GM15510 (cell line): ENCODE measurements around the gene NTF4.
"Not testable (repeated sequence)": the region's sequence is repeated elsewhere in the genome, so short reads cannot be mapped to it uniquely, and the experiment has no call there.

Experiments
- POLR2A ChIP-seq: IDR thresholded peaks from 3 replicates; pipeline ENCODE4 v1.6.1; 2011; ENCODE audit warnings: borderline replicate concordance; ENCODE audit not compliant: insufficient read length; ENCODE audit errors: extremely low read depth

Gene NTF4

DNA sequence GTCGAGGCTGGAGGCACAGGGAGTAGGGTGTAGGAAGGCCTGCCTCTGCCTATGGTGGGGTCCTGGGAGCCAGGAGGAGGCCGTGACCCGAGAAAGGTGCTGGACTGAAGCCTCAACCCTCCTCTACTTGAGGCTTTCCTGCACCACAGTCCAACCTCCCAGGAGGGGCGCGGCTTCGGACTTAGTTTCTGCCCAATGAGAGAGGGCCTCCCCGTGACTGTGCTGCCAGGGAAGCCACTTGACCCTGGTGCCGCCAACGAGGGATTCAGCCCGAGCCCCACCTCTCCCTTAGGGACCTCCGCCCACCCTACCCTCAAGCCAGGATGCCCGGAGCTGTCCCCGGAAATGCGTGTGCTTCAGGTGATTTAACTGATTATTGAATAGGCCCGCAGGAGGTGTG, 40.4 kb downstream of the NTF4 start, which contains the start of gene CGB3:
TSS of gene CGB3 (minus strand) at position 101 of the 400 bp plus-strand sequence. CDS start 362 bp downstream, outside the sequence.
- TF ChIP-seq POLR2A, result not testable (repeated sequence)

DNA sequence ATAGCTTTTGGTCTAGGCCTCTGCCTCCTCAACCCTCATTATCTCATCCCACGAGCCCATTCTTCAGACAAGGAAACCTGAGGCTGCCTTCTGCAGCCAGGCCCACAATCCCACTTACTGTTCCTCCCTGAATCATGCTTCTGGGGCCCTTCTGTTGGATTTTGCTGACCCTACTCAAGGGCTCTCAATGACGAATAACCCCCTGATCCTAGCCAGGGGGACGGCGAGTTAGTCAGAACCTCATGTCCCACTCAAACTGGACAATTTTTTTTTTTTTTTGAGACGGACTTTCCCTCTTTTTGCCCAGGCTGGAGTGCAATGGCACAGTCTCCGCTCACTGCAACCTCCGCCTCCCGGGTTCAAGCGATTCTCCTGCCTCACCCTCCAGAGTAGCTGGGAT, 42.5 kb downstream of the NTF4 start:
- no peak for TF ChIP-seq POLR2A

DNA sequence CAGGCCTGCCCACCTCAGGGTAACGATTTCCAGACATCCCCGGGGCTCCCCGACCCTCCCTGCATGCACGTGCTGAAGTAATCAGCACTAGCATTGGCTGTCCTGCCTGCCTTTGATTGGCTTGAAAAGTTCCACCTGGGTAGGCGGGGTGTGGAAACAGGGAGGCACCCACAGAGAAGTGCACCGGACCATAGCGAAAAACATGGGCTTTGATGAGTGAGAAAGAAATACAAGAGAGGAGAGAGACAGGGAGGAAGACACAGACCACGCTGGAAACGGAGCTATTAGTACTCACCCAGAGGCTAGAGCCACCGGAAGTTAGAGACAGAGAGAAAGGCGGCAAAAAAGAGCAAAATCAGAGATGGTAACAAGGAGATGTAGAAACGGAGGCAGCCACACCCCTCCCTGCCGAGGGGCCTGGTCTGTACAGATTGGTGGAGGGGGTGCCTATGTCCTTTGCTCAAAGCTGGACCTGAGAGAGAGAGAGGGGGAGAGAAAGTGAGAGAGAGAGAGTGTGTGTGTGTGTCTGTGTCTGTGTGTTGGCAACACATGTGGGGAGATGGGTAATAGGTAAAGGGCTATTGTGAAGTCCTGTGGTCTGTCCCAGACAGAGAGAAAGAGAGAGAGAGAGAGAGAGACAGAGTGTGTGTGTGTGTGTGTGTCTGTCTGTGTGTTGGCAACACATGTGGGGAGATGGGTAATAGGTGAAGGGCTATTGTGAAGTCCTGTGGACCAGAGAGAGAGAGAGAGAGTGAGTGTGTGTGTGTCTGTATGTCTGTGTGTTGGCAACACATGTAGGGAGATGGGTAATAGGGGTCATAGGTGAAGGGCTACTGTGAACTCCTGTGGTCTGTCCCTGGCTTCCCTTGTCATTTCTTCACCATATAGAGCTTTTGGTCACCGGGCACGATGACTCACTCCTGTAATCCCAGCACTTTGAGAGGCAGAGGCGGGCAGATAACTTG, 43.4 kb downstream of the NTF4 start:
- no peak for TF ChIP-seq POLR2A

DNA sequence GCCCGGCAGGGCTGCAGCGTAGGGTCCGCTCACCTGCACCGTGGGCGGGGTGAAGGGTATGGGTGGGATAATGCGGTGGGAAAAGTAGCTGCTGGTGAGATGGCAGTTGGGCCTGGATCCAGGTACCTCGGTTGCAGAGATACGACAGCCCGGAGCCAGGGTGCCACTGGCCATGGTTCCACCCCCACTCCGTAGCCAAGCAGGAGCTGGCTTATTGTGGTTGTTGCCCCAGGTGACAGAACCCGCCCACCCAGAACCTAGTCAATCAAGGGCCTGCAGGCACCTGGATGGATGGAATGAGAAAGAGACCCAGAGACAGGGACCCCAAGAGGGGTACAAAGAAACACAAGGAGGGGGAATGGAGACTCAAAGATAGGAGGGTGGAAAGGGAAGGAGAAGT, 44.3 kb downstream of the NTF4 start:
- TF ChIP-seq POLR2A, result no peak

DNA sequence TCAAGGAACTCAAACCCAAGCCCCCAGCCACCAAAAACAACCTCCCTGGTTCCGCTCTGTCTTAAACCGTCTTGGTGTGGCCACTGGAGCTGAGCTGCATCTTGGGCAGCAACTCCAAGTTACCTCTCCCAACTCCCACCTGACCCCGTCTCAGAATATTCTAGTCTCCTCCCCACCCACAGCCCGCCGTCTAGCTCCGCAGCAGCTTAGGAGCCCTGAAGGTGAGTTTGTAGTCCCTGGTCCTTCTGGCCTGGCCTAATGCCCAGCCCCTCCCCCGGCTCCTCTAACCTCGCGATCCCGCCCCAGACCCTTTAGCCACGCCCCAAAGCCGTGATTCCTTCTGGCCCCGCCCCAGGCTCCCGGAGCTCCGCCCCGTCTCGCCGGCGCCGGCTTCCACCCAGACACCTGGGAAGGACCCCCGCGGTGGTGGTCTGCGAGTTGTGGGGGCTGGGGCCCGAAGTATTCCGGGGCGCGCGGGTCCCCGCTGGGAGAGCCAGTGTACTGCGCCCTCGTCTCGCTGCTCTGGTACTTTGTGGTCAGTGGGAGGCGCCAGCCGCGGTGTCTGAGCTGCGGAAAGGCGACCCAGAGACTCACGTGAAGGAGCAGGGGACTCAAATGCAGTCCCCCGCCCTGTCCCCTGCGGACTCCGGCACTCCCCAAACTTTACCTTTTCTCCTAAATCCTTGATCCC, 45.2 kb downstream of the NTF4 start:
- no peak for TF ChIP-seq POLR2A

DNA sequence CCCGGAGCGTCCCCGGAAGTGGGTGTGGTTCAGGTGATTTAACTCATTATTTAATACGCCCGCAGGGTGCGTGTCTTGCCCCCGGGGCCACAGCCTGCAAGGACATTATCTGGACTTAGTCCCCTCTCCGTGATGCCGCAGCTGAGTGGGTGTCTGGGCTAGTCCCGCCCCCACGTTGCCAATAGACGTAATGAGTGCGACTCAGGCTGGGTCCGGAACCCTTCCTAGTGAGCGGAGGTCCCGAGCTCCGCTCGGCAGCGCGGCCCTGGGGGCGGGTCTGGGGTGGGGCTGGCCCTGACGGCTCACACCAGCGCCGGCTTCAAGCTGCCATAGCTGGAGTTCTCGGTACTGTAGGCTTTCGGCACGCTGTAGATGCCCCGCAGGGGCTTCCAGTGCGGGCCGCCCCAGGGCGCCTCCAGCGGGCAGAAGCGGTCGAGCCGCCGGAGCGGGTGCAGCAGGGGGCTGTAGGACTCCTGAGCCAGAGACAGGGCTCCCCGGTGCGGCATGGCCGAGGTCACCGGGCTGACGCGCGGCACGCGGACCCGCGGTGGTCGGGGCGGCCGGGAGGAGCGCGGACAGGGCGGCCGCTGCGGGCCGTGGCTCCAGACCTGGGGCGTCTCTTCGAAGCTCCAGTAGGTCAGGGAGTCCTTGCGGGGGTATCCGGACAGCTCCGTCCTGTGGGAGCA, 46.8 kb downstream of the NTF4 start:
- no peak for TF ChIP-seq POLR2A

DNA sequence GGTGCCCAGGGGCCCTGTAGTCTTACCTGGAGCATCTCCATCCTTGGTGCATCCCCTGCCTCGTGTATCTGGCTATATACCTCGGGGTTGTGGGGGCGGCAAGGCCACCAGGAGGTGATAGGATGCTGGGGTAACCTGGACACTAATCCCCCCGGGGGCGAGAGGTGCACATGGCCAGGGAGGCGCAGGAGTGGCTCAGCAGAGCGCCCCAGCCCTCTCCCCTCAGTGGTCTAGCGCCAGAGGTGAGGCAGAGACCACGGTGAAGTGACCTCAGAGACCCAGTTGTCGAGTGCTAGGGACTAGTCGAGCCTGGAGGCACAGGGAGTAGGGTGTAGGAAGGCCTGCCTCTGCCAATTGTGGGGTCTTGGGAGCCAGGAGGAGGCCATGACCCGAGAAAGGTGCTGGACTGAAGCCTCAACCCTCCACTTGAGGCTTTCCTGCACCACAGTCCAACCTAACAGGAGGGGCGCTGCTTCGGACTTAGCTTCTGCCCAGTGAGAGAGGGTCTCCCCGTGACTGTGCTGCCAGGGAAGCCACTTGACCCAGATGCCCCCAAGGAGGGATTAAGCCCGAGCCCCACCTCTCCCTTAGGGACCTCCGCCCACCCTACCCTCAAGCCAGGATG, 47.5 kb downstream of the NTF4 start, which contains the start of gene LHB:
TSS of gene LHB (minus strand) at position 51 of the 625 bp plus-strand sequence. CDS start at position 41, 10 bp downstream.
- TF ChIP-seq POLR2A, result no peak

DNA sequence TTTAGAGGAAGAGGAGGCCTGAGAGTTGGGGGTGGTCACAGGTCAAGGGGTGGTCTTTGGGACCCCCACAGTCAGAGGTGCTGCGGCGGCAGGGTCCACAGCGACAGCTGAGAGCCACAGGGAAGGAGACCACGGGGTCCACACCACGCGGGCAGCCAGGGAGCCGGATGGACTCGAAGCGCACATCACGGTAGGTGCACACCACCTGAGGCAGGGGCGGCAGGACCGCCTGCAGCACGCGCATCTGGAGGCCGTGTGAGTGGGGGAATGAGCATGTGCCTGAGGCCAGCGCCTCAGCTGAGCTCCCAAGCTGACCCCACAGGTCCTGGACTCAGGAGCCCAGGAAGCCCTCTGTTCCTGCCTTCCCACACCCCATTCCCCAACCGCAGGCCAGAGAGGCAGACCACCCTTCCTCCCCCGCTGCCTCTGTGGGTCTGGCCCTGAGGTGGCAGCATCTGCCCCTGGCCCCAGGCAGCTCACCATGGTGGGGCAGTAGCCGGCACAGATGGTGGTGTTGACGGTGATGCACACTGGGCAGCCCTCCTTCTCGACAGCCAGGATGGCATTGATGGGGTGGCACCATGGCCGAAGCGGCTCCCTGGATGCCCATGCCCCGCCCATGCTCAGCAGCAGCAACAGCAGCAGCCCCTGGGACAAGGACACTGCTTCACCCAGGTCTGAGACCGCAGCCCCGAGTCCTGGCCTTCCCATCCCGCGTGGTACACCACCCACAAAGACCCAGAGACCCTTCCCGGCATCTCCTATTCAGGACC, 48.4 kb downstream of the NTF4 start:
- TF ChIP-seq POLR2A, result no peak

DNA sequence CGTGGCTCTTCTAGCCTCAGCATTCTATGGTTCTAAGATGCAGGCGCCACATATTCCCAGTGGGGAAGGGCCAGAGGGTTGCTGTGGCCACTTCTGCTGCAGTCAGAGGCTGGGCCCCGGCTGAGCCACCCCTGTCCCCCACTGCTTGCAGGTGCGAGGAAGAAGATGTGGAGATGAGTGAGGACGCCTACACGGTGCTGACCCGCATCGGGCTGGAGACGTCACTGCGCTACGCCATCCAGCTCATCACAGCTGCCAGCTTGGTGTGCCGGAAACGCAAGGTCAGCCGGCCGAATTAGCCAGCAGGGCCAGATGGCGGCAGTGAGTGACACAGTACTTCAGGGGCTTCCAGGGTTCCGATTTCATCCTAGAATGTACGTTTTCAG, 49.8 kb downstream of the NTF4 start:
- no peak for TF ChIP-seq POLR2A

DNA sequence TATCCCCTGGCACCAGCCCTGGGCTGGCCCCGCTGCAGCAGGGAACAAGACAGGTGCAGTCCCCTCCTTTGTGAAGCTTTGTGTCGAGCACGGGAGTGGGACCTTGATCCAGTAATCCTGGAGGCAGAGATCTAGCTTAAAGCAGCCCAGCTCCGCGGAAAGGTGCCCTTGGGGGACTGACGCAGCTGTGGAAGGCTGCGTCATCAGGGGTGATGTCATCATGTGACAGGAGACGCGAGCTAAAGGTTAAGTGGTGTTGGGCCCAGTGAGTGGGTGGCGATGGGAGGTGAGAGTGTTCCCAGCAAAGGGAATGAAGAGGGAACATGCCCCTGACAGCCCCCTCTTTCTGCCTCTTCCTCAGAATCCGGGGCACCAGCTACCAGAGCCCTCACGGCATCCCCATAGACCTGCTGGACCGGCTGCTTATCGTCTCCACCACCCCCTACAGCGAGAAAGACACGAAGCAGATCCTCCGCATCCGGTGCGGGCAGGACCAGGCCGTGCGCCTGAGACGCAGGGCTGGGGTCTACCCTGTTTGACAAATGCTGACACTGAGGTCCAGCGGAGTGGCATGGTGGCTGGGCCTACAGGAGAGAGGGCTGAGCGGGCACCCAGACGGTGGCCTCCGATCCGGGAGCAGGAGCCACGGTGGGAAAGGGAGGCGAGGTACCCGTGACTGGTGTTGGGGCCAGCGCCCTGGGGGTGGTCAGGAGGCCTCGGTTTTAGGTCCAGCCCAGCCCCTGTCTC, 50.3 kb downstream of the NTF4 start:
- TF ChIP-seq POLR2A, result no peak

DNA sequence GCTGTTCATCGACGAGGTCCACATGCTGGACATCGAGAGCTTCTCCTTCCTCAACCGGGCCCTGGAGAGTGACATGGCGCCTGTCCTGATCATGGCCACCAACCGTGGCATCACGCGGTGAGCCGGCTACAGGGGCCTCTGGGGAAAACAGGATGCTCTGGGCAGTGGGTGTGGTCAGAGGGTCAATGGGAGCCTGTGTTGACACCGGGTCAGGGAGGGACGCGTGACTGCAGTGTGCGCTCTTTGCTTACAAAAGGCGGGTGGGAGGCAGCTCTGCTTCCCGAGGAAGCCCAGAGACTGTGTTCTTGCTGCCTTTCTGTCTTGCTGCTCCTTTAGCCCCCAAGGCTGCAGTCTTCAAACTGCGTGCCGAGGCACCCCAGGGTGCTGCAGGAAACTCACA, 53.4 kb downstream of the NTF4 start:
- TF ChIP-seq POLR2A, result no peak
